Hematopoietic multipotent progenitor cell treated with erythropoietin and hydrocortisone succinate and interleukin-3 and kit ligand, for 17 days (in vitro differentiated cells): ENCODE results near the gene ITM2B.
A peak's percentile ranks its signal among the peaks of the same experiment; 100 is the strongest.
"Not testable (repeated sequence)": the region's sequence is repeated elsewhere in the genome, so short reads cannot be mapped to it uniquely, and the experiment has no call there.

Source experiments
- DNase-seq: peaks from one replicate; pipeline ENCODE4 v3.0.0-alpha.2; 2015; ENCODE audit warnings: low spot score

Gene ITM2B

DNA sequence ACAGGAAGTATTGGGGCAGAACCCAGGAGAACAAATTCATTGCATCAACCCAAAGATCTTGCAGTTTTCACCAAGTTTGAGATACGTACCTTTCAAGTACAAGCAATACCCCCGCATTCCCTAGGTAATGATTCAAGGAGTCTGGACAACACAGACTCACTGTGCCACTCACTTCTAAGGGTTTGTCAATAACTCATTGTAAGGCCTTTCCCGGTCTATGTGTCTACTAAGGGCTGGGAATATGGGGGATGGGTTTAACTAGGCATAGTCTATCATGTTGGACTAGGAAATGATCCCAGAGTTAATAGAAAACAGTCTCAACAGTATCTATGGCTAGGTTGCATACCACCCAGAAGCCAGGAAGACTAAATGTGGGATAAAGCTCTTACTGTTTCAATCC, 8.3 kb upstream of the ITM2B start:
- DNase-seq: no peak

DNA sequence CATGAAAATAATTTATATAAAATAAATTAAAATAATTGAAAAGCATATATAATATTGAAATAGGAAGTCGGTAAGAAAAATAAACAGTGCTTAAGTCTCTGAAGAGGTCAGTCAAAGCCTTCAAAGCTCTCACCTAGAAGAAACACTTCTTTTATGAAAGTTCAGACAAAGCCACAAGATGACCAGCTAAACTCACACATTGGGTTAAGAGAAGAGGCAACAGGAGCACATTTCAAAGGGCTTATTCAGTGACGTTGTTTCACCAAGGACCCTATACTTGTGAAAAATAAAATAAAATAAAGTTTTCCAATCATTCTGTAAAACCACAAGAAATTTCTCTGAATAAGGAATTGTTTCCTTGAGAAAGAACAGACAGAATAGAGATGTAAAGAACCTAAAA, 2.5 kb upstream of the ITM2B start:
- DNase-seq: no peak

DNA sequence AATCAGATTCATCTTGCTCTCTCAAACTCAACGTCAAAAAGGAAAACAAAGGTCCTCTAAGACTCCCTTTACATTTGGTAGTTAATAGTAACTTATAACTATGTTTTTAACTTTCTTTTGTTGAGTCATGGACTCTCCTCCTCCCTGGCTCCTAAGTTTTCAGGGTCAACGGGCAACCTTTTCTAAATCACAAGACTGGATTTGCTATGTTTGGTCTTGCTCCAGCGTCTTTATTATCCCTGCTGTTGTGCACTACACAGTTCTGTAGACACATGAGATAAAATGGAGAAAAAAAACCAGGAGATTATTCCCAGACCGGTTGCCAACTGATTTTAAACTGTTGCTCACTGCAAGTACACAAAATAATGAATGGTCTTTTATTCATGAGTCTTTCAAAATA, 1.9 kb upstream of the ITM2B start:
- DNase-seq: no peak

DNA sequence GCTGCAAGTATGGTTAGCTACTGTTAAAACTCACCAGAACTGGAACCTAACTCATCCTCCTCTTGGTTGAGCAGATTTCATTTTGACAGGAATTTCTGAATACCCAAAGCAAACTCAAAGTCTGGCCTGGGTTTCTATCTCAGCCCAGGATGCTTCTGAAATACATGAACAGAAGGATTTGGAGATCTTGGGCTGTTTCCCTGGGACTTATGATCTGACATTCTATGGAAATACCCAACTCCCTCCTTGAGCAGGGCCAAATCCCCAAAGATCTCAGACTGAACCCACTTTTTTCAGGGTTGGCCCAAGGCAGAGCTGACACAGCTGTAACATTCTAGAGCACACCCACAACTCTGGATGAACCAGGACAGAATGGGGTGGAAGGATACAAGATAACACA, 1.1 kb upstream of the ITM2B start:
- DNase-seq: no peak

DNA sequence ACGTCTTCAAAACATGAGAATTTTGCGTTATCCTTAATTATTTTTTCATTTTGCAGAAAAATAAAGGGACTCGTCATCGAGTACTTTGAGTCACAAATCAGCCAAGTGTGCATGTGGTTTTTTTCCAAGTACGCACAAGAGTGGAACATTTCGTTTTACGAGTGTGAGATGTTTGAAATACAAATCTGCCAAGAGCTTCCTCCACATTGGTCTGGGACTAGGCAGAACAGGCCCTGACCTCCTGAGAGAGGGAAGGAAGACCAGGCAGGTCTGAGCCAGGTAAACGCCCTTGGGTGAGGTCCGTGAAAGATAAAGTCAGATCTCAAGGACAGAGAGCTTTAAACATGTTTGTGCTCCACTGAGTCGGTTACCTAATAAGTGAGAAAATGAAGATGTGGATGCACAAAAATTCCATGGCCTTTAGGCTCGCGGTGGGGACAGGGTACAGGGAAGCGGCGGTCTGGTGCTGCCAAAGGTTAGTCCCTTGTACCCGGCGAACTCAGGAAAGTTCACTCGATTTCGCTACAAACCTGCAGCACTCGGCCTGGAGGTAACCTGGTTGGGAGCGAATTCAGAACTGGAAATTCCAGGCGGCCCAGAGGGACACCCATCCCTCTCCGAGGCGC, 473 bp upstream of the ITM2B start:
- peak; percentile 67 for DNase-seq

DNA sequence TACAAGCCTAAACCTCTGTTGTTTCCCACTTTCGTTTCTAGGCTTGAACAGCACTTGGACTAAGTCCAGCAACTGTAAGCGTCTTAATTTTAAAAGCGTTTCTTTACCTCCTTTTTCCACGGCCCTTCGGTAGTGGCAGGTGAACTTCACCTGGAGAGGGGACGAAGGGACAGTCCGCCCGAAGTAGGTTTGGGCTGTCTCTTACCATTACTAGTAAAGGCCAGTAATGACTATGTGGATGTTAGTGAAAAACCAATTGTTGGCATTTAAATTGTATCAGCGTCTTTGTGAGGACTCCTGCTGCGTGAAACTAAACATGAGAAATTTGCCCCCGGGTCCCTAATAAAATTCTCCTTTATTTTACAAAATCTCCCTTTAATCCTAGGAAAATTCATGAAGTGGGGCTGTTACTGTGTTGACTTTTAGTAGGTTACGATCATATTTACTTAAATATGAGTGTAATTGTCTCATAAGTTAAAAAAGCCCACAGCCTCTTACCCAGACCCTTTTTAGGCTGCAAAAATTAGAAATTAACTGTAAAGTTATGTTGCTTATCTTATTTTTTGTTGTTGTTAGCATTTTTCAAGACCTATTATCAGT, 983 bp downstream of the ITM2B start:
- DNase-seq: peak; percentile 82

DNA sequence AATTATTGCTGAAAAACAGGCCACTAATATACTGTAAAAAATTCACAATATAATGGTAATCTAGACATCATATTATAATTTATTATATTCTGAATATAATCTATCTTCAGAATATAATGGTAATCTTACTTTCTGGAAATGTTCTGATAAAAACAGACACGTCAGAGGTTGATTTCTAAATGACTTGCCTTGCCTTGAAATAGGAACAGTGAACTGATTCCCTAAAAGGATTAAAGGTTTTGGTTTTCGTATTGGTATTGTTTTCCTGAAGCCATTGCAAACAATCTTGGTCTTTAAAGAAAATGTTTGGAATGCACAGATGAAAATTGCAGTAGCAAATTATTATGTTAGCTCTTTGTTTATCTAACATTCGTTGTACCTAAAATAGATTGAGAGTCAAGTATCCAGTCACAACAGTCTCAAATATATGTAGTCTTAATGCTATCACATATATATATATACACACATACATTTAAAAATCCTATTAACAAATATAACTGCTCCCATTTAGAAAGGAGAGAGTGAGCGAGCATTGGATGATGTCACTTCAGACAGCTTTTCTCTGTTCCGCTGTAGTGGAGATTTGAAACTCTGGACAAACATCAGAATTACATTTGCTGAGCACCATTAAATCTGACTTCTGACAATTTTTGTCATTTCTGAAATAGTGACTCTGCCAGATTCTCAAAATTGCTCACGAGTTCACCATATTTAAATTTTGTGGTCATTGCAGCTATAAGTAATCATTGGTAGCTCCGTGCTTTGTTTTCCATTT, 1.7 kb downstream of the ITM2B start:
- peak; percentile 61 for DNase-seq

DNA sequence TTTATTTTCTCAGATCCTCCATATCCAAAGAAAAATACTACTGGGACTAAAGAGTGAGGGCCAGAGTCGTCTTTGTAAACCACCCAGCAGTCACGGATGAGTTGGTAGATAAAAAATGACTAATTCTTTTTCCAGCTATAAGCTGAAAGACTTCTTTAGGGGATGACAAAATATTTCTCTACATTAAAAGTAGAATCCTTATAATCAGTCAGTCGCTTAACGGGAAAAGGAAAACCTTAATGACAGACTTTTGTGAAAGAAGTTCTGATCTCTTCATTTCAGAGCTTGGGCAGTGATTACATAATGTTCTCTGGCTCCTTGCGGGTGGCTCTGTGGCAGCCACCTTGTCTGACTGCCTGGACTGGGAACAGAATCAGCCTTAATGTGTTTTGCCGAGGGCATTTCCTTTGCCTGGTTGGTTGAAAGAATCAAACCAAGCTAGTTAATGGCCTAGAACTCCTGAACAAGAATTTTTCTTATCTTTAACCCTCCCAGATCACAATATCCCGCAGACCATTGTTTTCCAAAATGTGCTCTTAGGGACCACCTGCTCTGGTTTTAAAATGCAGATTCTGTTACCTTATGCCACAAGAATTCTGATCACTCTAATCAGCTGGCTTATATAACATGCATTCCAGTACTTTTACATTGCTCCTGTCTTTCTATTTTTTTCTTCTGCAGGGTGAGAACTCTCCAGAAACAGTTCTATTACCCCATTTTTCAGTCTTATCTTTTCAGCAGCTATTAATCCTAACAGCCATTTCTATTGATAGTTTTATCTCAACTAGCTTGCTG, 2.5 kb downstream of the ITM2B start:
- no peak for DNase-seq

DNA sequence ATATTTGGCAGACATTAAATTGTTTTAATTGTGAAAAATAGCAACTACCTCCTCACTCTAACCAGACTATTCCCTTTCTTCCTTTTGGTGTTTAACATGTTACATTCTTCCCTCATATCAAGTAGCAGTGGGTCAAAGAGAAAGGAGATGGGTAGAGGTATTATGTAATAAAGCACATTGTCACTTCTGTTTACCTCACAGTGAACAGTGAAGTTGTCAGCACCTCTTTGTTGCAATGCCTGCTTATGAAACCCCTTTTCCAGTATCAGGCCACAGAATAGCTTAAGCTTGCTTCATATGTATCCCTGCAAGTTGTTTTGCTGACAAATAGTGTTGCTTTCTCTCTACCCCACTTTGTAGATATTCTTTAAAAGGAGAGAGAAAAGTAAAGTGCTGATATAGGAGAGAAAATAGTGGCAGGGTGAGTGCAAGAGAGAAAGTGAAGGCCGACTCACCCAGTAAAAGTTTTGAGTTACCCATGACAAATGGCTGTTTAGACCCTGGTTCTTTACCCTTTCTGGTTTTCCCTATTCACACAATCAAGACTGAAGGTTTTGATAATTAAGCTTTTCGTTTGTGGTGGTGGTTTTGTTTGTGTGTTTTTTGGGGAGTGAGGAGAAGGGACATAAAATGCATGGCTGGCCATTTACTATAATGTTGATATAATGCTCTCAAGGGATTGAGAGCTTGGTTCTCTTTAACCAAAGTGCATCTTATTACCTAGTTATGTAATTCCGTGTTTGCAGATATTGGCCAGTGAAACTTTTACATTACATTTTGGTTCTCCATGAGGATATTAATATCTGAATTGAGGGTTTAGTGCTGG, 3.7 kb downstream of the ITM2B start:
- DNase-seq: peak; percentile 35

DNA sequence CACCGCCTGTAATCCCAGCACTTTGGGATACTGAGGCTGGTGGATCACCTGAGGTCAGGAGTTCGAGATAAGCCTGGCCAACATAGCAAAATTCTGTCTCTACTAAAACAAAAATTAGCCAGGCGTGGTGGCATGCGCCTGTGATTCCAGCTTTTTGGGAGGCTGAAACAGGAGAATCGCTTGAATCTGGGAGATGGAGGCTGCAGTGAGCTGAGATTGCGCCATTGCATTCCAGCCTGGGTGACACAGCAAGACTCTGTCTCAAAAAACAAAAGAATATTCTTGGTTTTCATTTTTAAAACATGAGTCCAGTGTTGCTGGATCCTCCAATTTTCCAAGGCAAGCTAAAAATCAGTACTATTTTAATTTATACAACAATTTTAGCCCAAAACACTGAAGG, 6.4 kb downstream of the ITM2B start:
- DNase-seq: not testable (repeated sequence)

DNA sequence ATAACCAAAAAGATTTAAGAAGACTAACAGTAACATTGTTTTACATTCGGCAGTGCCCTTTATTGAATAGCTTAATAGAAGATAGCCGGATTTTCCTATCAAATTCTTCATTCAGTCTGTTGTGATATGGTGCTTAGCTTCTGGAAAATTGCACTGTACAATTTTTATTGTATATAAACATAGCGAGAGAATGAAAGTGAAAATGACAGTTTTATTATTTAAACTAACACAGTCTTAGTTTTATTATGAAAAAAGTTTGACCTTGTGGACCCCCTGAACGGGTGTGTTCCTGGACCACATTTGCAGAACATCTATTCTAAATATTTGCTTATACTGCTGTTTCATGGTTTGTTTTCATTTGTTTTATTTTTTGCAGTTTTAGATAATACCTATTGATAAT, 8.6 kb downstream of the ITM2B start:
- no peak for DNase-seq

DNA sequence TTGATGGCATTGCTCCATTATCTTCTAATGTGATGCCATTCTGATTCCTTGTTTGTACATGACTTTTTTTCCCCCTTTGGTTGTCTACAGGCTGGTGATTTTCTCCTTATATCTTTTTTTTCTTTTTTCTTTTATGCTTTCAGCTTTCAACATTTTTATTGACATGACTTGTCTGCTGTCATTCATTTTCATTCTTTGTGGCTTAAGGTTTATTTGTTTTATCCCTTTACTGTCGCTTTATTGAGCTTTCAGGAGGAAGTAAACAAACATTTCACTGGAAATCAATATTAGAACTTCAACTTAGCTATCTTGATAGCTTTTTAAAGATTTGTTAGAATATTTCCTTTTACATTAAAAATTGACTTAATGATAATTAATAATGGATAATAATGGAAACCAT, 9.7 kb downstream of the ITM2B start:
- no peak for DNase-seq

DNA sequence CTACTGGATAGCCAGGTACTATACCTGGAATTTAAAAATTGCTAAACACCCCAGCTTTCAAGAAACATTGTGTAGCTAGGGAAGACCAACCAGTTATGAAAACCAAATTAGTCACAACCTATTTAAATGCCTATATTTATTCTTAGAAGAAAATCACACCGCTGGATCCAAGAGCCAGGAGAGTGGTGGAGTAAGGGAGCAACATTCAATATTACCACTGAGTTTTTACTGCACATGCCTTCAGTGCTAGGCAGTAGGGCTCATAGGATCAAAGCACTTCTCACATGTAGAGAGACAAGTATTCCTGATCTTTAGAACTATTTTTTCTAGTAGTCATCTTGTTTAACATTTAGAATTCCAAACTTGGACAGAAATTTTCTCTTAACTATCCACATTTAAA, 11.2 kb downstream of the ITM2B start:
- no peak for DNase-seq

DNA sequence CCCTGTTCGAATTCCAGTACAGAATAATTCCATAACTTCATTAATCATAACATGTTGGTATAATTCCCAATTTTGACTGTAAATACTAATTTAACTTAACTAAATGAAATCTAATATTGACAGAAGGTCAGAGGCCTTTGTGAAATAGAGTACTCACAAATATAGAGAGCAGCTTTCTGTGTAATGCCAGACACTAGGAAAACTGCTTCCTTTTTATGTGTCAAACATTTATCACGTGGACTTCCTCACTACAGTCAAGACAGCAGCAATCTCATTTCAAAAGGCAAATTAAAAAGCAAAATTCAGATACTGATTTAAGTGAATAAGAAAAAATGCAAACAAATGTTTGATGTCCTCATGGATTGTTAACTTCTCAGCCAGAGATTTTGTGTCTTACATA, 13.1 kb downstream of the ITM2B start:
- no peak for DNase-seq

DNA sequence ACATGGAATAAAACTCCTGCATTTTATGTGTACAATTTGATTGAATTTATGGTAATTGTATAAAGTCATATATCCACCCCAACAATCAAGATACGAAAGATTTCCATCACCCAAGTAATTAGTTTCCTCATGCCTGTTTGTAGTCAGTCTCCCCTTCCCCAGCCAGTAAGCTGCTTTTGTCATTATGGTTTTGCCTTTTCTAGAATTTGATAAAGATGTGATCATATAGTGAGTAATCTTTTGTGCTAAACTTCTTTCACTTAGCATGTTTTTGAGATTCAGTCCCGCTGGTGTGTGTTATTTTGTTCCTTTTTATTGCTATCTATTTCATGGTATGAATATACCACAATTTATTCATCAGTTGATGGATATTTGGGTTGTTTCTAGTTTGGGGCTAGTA, 16.0 kb downstream of the ITM2B start:
- no peak for DNase-seq

DNA sequence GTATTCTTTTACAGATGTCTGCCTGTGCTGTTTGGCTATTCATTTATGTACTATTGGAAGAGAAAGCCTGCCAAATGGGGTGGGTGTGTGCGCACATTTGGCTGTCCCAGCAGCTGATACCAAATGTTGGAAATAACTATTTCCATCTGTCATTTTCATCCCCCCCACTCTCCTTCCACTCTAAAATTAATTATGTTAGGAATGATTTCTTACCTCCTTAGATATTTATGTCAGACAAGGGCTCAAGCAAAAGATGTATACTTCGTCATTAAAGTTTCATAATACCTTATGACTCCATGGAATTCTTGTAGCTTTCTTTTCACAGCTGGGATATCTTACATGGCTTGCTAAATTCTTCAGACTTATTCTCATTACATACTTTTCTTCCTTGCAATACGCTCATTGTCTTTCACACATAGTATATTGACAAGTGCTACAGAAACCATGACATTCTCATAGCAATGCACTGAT, 18.6 kb downstream of the ITM2B start:
- no peak for DNase-seq

DNA sequence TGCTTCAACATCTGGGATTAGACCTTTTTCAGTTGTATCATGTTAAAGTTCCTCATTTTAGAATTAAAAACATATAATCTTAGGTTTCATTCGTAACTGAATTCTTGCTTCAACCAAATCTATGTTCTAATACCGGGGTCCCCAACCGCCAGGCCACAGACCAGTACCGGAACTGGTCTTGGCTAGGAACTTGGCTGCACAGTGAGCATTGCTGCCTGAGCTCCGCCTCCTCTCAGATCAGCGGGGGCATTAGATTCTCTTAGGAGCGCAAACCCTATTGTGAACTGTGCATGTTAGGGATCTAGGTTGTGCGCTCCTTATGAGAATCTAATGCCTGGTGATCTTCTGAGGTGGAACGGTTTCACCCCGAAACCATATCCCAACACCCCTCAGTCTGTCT, 19.2 kb downstream of the ITM2B start:
- DNase-seq: no peak

DNA sequence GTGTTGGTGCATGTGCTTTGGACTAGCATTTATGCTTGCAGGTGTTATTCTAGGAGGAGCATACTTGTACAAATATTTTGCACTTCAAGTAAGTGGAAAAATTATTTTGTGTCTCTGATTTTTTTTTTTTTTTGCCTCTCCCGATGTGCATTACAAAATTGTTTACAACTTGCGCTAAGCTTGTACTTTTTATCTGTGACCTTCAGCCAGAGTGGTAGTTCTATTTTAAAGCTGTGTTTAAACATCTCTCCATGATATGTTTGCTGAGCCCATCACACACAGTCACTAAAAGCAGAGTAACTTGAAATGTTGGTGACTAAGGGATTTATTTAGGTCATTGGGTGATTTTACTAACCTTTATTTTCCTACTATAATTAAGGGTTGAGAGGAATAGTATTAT, 20.8 kb downstream of the ITM2B start:
- no peak for DNase-seq

DNA sequence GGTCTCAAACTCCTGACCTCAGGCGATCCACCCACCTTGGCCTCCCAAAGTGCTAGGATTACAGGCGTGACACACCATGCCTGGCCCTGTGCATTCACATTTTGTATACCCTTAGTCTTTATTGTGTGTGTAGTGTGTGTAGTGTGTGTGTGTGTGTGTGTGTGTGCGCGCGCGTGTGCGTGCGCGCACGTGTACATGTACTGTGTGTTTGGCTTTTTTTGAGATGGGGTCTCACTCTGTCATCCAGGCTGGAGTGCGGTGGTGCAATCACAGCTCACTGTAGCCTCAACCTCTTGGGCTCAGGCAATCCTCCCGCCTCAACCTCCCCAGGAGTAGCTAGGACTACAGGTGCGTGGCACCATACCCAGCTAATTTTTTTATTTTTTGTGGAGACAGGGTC, 22.1 kb downstream of the ITM2B start:
- no peak for DNase-seq

DNA sequence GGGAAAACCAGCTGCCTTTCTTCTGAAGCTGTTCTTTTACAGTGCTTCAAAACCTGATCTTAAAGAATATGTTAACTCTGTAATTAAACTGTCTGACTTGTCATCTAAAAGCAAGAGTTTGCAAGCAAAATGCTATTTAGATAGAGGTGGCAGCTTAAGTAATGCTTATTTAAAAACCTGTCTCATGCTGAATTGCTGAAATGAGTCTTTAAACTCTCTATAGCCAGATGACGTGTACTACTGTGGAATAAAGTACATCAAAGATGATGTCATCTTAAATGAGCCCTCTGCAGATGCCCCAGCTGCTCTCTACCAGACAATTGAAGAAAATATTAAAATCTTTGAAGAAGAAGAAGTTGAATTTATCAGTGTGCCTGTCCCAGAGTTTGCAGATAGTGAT, 22.9 kb downstream of the ITM2B start:
- DNase-seq: no peak

DNA sequence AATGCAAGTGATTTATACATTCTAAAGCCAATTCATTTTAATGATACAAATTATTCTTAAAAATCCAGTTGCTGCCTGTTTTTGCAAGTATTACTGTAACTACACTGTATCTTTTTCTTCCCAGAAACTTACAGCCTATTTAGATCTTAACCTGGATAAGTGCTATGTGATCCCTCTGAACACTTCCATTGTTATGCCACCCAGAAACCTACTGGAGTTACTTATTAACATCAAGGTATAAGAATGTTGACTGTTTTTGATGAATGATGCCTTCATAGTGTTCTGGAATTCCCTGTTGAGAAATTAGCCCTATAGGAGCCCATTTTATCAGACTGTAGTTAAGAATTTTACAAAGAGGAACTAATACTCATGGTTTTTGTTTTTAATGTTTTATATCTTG, 25.0 kb downstream of the ITM2B start:
- DNase-seq: no peak

DNA sequence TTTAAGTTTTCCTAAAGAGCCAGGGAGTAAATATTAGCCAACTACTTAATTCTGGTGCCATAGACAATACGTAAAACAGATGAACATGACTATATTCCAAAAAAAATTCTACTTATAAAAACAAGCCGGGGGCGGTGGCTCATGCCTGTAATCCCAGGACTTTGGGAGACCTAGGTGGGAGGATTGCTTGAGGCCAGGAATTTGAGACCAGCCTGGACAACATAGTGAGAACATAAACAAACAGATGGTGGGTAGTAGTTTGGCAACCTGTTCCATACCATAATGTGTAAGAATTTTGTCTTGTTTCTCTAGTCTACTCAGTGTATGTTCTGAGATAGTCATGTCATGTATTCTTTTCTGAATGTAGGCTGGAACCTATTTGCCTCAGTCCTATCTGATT, 25.4 kb downstream of the ITM2B start:
- DNase-seq: no peak
